PFSK-1 (cell line): ENCODE measurements around the gene SPAG9.

Source experiments
- FOXP2 ChIP-seq: optimal IDR thresholded peaks from 2 replicates; pipeline ENCODE3; 2011; ENCODE audit warnings: borderline replicate concordance, control low read depth, inconsistent platforms; ENCODE audit not compliant: insufficient read depth; ENCODE audit errors: extremely low read length, extremely low read depth
- POLR2AphosphoS5 ChIP-seq: IDR thresholded peaks from 2 replicates; pipeline ENCODE4 v1.6.1; 2012; ENCODE audit warnings: low read depth, mild to moderate bottlenecking, control low read depth, low read length, moderate library complexity
- REST ChIP-seq, 2 experiments: IDR thresholded peaks; 2 replicates each; pipeline versions ENCODE4 v1.6.1 to v1.8.0; 2011 to 2012; ENCODE audit warnings: low read depth in 2 of 2, low read length in 2 of 2, control low read depth in 1 of 2, inconsistent platforms in 1 of 2, mild to moderate bottlenecking in 1 of 2, moderate library complexity in 1 of 2; ENCODE audit not compliant: insufficient read depth in 1 of 2
- SIN3A ChIP-seq: IDR thresholded peaks from 2 replicates; pipeline ENCODE4 v1.6.1; 2012; ENCODE audit warnings: mild to moderate bottlenecking, low read length, moderate library complexity, borderline replicate concordance; ENCODE audit not compliant: insufficient read depth
- TAF1 ChIP-seq: IDR thresholded peaks from 2 replicates; pipeline ENCODE4 v1.6.1; 2012; ENCODE audit warnings: low read length, control low read depth, borderline replicate concordance; ENCODE audit not compliant: insufficient read depth

Gene SPAG9

GRCh38 chr17:51165680-51166197 is 45.1 kb upstream of the SPAG9 start:
- no peak for TF ChIP-seq SIN3A
- no peak for TF ChIP-seq POLR2AphosphoS5
- no peak for TF ChIP-seq REST (IDR thresholded peaks at IDR 0.05; ENCODE audit: insufficient read depth in 1 of 2, low read depth in 2 of 2, low read length in 2 of 2)
- TF ChIP-seq FOXP2: no peak

- TF ChIP-seq TAF1 (no peak), REST (IDR thresholded peaks at IDR 0.05; ENCODE audit: insufficient read depth in 1 of 2, low read depth in 2 of 2, low read length in 2 of 2) (no peak), POLR2AphosphoS5 (no peak; the same call in 1 of the 2 replicates), SIN3A (no peak)
These were observed 44.4 kb upstream of the SPAG9 start for GRCh38 chr17:51164911-51165679.

- TF ChIP-seq POLR2AphosphoS5: no peak
- no peak for TF ChIP-seq FOXP2
- TF ChIP-seq REST (IDR thresholded peaks at IDR 0.05; ENCODE audit: insufficient read depth in 1 of 2, low read depth in 2 of 2, low read length in 2 of 2): no peak
- TF ChIP-seq SIN3A: no peak
- no peak for TF ChIP-seq TAF1
These were observed 40.9 kb upstream of the SPAG9 start for GRCh38 chr17:51161541-51161940.

DNA sequence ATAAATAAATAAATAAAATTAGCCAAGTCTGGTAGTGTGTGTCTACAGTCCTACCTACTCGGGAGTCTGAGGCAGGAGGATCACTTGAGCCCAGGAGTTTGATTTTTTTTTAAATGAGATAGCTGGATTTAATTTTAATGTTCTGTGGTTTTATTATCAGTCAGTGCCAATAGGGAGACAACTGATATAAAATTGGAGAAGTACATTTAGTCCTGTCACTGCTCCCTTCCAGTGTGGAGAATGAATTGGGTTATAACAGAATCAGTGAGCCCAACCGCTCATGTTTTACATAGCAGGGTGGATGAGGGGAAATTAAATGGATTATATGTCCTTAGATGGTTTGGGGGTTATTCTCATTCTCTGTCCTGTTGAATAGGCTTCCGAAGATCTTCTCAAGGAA is 38.9 kb upstream of the SPAG9 start:
- TF ChIP-seq REST (IDR thresholded peaks at IDR 0.05; ENCODE audit: insufficient read depth in 1 of 2, low read depth in 2 of 2, low read length in 2 of 2): no peak
- no peak for TF ChIP-seq TAF1
- TF ChIP-seq FOXP2: no peak

- TF ChIP-seq TAF1: no peak
- no peak for TF ChIP-seq POLR2AphosphoS5
- no peak for TF ChIP-seq SIN3A
- no peak for TF ChIP-seq FOXP2
- TF ChIP-seq REST (IDR thresholded peaks at IDR 0.05; ENCODE audit: insufficient read depth in 1 of 2, low read depth in 2 of 2, low read length in 2 of 2): no peak
These were observed 34.7 kb upstream of the SPAG9 start for GRCh38 chr17:51155416-51155815.
